Activated T-cell treated with anti-CD3 and anti-CD28 coated beads, Interleukin-2, amount 50 U/mL, for 4 hours (primary cell): ENCODE results near the gene RTN4RL1. TPM values are rescaled to one million over a fixed set of nuclear protein-coding genes. Genes with fewer than 3 reads are reported as not detected.
A peak's percentile ranks its signal among the peaks of the same experiment; 100 is the strongest.

ENCODE experiments used
- ATAC-seq, 2 donors: fragments of 200-7000 bp; cut with Tn5 transposase; one replicate each; pipeline ENCODE4 v1.10.0; 2021
- DNase-seq: peaks from one replicate; pipeline ENCODE4 v3.0.0-alpha.2; 2020
- H3K27me3 Mint-ChIP-seq: one replicate; pipeline ENCODE4 v1.8.0; 2021; ENCODE audit warnings: low read depth, mixed read lengths
- H3K36me3 Mint-ChIP-seq: one replicate; pipeline ENCODE4 v1.8.0; 2022; ENCODE audit warnings: mixed read lengths; ENCODE audit not compliant: insufficient read depth
- H3K4me1 Mint-ChIP-seq: one replicate; pipeline ENCODE4 v1.8.0; 2021; ENCODE audit warnings: low read depth, mixed read lengths
- H3K4me3 Mint-ChIP-seq: one replicate; pipeline ENCODE4 v1.8.0; 2021; ENCODE audit warnings: mild to moderate bottlenecking, moderate library complexity, mixed read lengths
- H3K9me3 Mint-ChIP-seq: one replicate; pipeline ENCODE4 v1.8.0; 2021; ENCODE audit warnings: mixed read lengths
- total RNA-seq, 3 donors: library from RNA; stranded (reverse); gene quantifications; one replicate each; pipeline ENCODE4 v1.2.1, GENCODE V29; 2021

The RTN4RL1 gene
- total RNA-seq: 1 to 10 TPM; 1.0 to 2.5 (median 2.0) TPM

- H3K27me3 Mint-ChIP-seq: peaks cover 27% of the 10 kb centered on the region
- peak; percentile 31 to 35 for ATAC-seq
- H3K9me3 Mint-ChIP-seq: no peaks in the 10 kb centered on the region
These were observed at the start of gene RTN4RL1 for GRCh38 chr17:2025220-2025621. Gene RTN4RL1 (minus strand): TSS chr17:2025334. CDS start chr17:2024865, 469 bp downstream.

GRCh38 chr17:2074919-2075318 is 49.8 kb upstream of the RTN4RL1 start:
- no peak for DNase-seq
- peaks cover 3% of the 10 kb centered on the region for H3K27me3 Mint-ChIP-seq
- H3K4me1 Mint-ChIP-seq: peaks cover 17% of the 10 kb centered on the region
- H3K9me3 Mint-ChIP-seq: no peaks in the 10 kb centered on the region
- H3K4me3 Mint-ChIP-seq: no peak overlapping the region
- ATAC-seq: no peak
- peaks cover 45% of the 10 kb centered on the region for H3K36me3 Mint-ChIP-seq

More at GRCh38 chr17:2025220-2025621, at the start of gene RTN4RL1:
- peak; percentile 75 for DNase-seq
- H3K4me1 Mint-ChIP-seq: peaks cover 17% of the 10 kb centered on the region
- H3K36me3 Mint-ChIP-seq: no peaks in the 10 kb centered on the region
- H3K4me3 Mint-ChIP-seq: peak within 1 kb of the TSS; percentile 79

- Mint-ChIP-seq H3K36me3 (peaks cover 47% of the 10 kb centered on the region), H3K9me3 (no peaks in the 10 kb centered on the region), H3K4me1 (peaks cover 33% of the 10 kb centered on the region), H3K4me3 (no peak overlapping the region), H3K27me3 (peaks cover 4% of the 10 kb centered on the region)
- ATAC-seq: no peak
- no peak for DNase-seq
These were observed 46.5 kb upstream of the RTN4RL1 start for GRCh38 chr17:2071455-2072281.

- H3K36me3 Mint-ChIP-seq: peaks cover 46% of the 10 kb centered on the region
- no peak for ATAC-seq
- peaks cover 33% of the 10 kb centered on the region for H3K4me1 Mint-ChIP-seq
- DNase-seq: no peak
- peaks cover 4% of the 10 kb centered on the region for H3K27me3 Mint-ChIP-seq
- peak overlapping the region; percentile 53 for H3K4me3 Mint-ChIP-seq
- H3K9me3 Mint-ChIP-seq: no peaks in the 10 kb centered on the region
These were observed 45.9 kb upstream of the RTN4RL1 start for GRCh38 chr17:2071024-2071385.

GRCh38 chr17:2070241-2071023 is 45.3 kb upstream of the RTN4RL1 start:
- H3K36me3 Mint-ChIP-seq: peaks cover 50% of the 10 kb centered on the region
- ATAC-seq: peak; percentile 87 to 91

GRCh38 chr17:2068519-2069051 is 43.5 kb upstream of the RTN4RL1 start:
- no peaks in the 10 kb centered on the region for H3K9me3 Mint-ChIP-seq
- H3K4me1 Mint-ChIP-seq: peaks cover 34% of the 10 kb centered on the region
- ATAC-seq (peak; percentile 15 to 38), DNase-seq (no peak)
- H3K36me3 Mint-ChIP-seq: peaks cover 64% of the 10 kb centered on the region
- peaks cover 4% of the 10 kb centered on the region for H3K27me3 Mint-ChIP-seq
- peak overlapping the region; percentile 24 for H3K4me3 Mint-ChIP-seq

More at GRCh38 chr17:2070241-2071023, 45.3 kb upstream of the RTN4RL1 start:
- Mint-ChIP-seq H3K4me3 (peak overlapping the region; percentile 53), H3K4me1 (peaks cover 31% of the 10 kb centered on the region), H3K9me3 (no peaks in the 10 kb centered on the region), H3K27me3 (peaks cover 4% of the 10 kb centered on the region)
- DNase-seq: no peak

GRCh38 chr17:2068031-2068518 is 42.9 kb upstream of the RTN4RL1 start:
- peaks cover 65% of the 10 kb centered on the region for H3K36me3 Mint-ChIP-seq
- ATAC-seq (no peak), DNase-seq (no peak)
- H3K27me3 Mint-ChIP-seq: peaks cover 4% of the 10 kb centered on the region
- H3K4me1 Mint-ChIP-seq: peaks cover 34% of the 10 kb centered on the region
- H3K9me3 Mint-ChIP-seq: no peaks in the 10 kb centered on the region
- no peak overlapping the region for H3K4me3 Mint-ChIP-seq

GRCh38 chr17:2067608-2068024 is 42.5 kb upstream of the RTN4RL1 start:
- no peak for ATAC-seq
- DNase-seq: no peak
- peaks cover 63% of the 10 kb centered on the region for H3K36me3 Mint-ChIP-seq
- no peak overlapping the region for H3K4me3 Mint-ChIP-seq
- no peaks in the 10 kb centered on the region for H3K9me3 Mint-ChIP-seq
- H3K4me1 Mint-ChIP-seq: peaks cover 34% of the 10 kb centered on the region
- H3K27me3 Mint-ChIP-seq: peaks cover 4% of the 10 kb centered on the region

- no peak for DNase-seq
These were observed 42.0 kb upstream of the RTN4RL1 start for GRCh38 chr17:2067048-2067561.

GRCh38 chr17:2065949-2066400 is 40.8 kb upstream of the RTN4RL1 start:
- DNase-seq (no peak), ATAC-seq (no peak)
- no peak overlapping the region for H3K4me3 Mint-ChIP-seq
- H3K4me1 Mint-ChIP-seq: peaks cover 29% of the 10 kb centered on the region
- H3K9me3 Mint-ChIP-seq: no peaks in the 10 kb centered on the region
- H3K27me3 Mint-ChIP-seq: peaks cover 4% of the 10 kb centered on the region
- peaks cover 62% of the 10 kb centered on the region for H3K36me3 Mint-ChIP-seq

More at GRCh38 chr17:2067048-2067561, 42.0 kb upstream of the RTN4RL1 start:
- Mint-ChIP-seq H3K4me1 (peaks cover 34% of the 10 kb centered on the region), H3K36me3 (peaks cover 64% of the 10 kb centered on the region), H3K4me3 (no peak overlapping the region), H3K9me3 (no peaks in the 10 kb centered on the region), H3K27me3 (peaks cover 4% of the 10 kb centered on the region)
- no peak for ATAC-seq

GRCh38 chr17:2064980-2065785 is 40.0 kb upstream of the RTN4RL1 start:
- Mint-ChIP-seq H3K4me3 (no peak overlapping the region), H3K36me3 (peaks cover 64% of the 10 kb centered on the region), H3K27me3 (peaks cover 8% of the 10 kb centered on the region), H3K9me3 (no peaks in the 10 kb centered on the region), H3K4me1 (peaks cover 23% of the 10 kb centered on the region)
- peak; percentile 70 to 74 for ATAC-seq
- no peak for DNase-seq

GRCh38 chr17:2064520-2064971 is 39.4 kb upstream of the RTN4RL1 start:
- Mint-ChIP-seq H3K9me3 (no peaks in the 10 kb centered on the region), H3K36me3 (peaks cover 62% of the 10 kb centered on the region), H3K27me3 (peaks cover 6% of the 10 kb centered on the region), H3K4me1 (peaks cover 20% of the 10 kb centered on the region), H3K4me3 (no peak overlapping the region)
- DNase-seq (no peak), ATAC-seq (peak in 1 of 2 donors; percentile 4)

GRCh38 chr17:2064147-2064489 is 39.0 kb upstream of the RTN4RL1 start:
- no peak overlapping the region for H3K4me3 Mint-ChIP-seq
- H3K36me3 Mint-ChIP-seq: peaks cover 61% of the 10 kb centered on the region
- peaks cover 10% of the 10 kb centered on the region for H3K27me3 Mint-ChIP-seq
- no peaks in the 10 kb centered on the region for H3K9me3 Mint-ChIP-seq
- DNase-seq (no peak), ATAC-seq (no peak)
- H3K4me1 Mint-ChIP-seq: peaks cover 17% of the 10 kb centered on the region
